Cortex of kidney (tissue), 1 donor: ENCODE measurements around the gene ECT2L.
"Not testable (repeated sequence)": the region's sequence is repeated elsewhere in the genome, so short reads cannot be mapped to it uniquely, and the experiment has no call there.

Experiments used
- DNase-seq: peaks from one replicate; lab custom pipeline; 2025; lab: John Stamatoyannopoulos, UW

ECT2L gene

GRCh38 chr6:138936873-138937272 is 141.0 kb downstream of the ECT2L start:
- DNase-seq: not testable (repeated sequence)

GRCh38 chr6:138943089-138943625 is 147.3 kb downstream of the ECT2L start:
- DNase-seq: no peak

- DNase-seq: no peak
Measured at GRCh38 chr6:138944412-138944811, 148.5 kb downstream of the ECT2L start.

- no peak for DNase-seq
Measured at GRCh38 chr6:138945354-138945753, 149.5 kb downstream of the ECT2L start.

- no peak for DNase-seq
Measured at GRCh38 chr6:138948004-138948403, 152.1 kb downstream of the ECT2L start.

- no peak for DNase-seq
Measured at GRCh38 chr6:138948546-138949179, 152.8 kb downstream of the ECT2L start.

- no peak for DNase-seq
Measured at GRCh38 chr6:138953451-138953850, 157.6 kb downstream of the ECT2L start.
